Endometrial microvascular endothelial cells (primary cell): Measurements from ENCODE around the gene IMPDH2. TPM values are rescaled to one million over a fixed set of nuclear protein-coding genes. Genes with fewer than 3 reads are reported as not detected.

Experiments
- in situ Hi-C: cut with HindIII; loops from 2 replicates; pipeline ENCODE4 v1.10.0; 2017; ENCODE audit warnings: low sequenced_read_pairs, low pct_unique_long_range_greater_than_20kb; ENCODE audit errors: inconsistent ontology term
- total RNA-seq: library from RNA; depleted of rRNA; stranded (reverse); fragments of >200 nt; gene quantifications from one replicate; pipeline ENCODE4 v1.2.3, GENCODE V29; 2015; ENCODE audit errors: inconsistent ontology term

IMPDH2 gene
- 327 TPM for total RNA-seq

DNA sequence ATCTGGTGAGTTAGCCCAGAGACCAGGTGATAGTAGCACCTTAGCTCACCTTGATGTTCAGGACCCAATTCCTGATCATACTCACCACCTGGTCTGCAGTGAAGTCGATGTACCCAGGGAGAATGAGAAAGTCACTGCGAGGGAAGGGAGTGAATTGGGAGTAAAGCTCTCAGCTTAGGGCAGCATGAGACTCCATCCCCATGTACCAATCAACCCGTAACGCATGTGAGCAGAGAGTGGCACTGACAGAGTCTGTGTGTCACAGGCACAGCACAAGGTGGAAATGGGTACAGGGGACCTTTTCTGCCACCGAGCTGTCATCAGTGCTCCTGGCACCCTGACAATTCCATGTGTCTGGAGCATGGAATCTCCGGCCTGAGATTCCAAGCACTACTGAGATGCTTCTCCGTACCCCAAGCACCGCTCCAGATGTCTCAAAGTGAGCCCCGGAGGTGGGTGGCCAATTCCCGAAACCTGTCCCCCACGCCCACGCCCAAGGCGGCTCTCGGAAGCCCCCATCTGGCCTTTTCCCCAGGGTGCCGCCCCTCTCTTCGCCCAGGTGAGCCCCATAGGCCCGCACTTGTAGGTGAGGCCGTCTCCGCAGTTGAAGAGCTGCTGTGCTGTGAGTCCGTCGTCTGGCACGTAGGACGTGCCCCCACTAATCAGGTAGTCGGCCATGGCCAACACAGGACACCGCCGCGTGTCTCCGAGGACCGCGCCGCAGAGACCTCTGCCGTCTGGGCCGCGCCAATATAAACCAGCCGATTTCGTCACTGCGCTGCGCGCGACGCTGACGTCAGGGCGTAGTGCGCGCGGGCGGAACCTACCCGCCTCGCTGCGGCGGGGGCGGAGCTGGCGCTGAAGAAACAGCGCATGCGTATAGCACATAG, at the start of gene IMPDH2:
IMPDH2 (minus strand) TSS at position 726 of the 890 bp plus-strand sequence; CDS start at position 678, 48 bp downstream.
- in situ Hi-C loops: no loop called here

GRCh38 chr3:49076646-49077045, 47.4 kb upstream of the IMPDH2 start:
- in situ Hi-C loops: no loop called here

DNA sequence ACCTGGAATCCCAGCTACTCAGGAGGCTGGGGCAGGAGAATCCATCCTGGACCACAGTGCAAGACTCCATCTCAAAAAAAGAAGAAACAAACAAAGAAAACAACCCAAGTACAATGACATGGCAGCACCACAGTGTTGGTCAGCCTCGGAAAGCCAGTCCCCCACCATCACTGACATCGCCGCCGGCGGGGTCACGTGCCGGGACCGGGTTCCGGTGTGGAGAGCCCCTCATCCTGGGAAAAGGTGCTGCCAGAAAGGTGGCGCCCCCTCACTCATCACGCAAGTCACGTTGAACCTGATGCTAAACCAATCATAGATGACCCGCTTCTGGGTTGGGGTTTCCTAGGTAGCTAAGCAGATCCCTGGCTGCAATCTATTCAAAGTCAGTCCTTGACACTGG, 46.9 kb upstream of the IMPDH2 start:
- in situ Hi-C loops: no loop called here

GRCh38 chr3:49058011-49058410, 28.8 kb upstream of the IMPDH2 start:
- in situ Hi-C loops: no loop called here

GRCh38 chr3:49057268-49057667, 28.1 kb upstream of the IMPDH2 start:
- in situ Hi-C loops: no loop called here

GRCh38 chr3:49054344-49054862, 25.2 kb upstream of the IMPDH2 start:
- in situ Hi-C loops: no loop called here

GRCh38 chr3:49053543-49053942, 24.3 kb upstream of the IMPDH2 start:
- in situ Hi-C loops: no loop called here

GRCh38 chr3:49035281-49035680, 6.1 kb upstream of the IMPDH2 start:
- in situ Hi-C loops: no loop called here

- in situ Hi-C loops: no loop called here
Observed at GRCh38 chr3:49034650-49035049, 5.5 kb upstream of the IMPDH2 start.

DNA sequence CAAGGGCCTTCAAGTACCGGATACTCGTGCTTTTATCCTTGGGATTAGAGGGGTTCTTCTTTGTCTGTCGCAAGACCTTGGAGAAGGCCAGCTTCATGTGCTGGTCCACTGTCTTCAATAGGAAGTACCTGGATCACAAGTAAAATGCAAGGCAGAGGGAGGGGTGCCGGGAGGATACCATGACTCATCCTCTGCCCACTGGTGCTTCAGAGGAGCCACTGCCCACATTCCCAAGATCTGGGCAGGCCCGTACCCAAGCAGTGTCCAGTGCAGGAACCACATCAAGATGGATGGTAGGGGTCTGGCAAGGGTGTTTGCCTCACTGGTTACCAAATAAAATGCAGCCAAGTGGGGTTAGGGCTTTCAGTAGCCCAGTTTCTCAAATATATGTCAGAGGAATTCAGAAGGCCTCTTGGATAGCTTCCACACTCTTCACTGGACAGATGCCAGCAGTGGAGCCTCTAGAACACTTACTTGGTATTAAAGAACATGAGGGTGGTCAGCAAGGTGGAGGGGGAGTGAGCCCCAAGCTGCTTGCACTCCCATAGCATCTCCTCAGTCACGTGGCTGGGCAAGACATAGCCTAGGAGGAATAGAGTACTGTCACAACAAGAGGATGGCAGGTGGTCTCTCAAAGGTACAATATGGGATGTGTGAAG, 3.6 kb upstream of the IMPDH2 start:
- in situ Hi-C loops: no loop called here

DNA sequence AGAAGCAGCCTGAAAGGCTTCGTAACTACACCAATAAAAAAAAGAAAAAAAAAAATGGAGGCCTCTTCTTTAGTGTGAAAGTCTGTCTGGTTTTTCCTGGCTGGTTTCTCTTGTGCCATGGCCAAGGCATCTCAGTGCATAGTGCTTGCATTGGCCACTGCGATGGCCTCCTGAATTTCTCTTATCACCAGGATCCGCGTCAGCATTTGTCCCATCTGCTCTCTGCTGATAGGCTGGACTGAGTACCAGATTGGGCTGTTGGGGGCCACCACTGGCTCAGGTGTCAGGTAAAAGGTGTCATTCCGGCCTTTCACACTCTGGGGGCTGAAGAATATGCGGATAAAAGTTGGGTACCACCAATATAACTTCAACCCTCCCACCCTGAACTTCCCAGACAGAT, 1.1 kb upstream of the IMPDH2 start:
- in situ Hi-C loops: no loop called here

DNA sequence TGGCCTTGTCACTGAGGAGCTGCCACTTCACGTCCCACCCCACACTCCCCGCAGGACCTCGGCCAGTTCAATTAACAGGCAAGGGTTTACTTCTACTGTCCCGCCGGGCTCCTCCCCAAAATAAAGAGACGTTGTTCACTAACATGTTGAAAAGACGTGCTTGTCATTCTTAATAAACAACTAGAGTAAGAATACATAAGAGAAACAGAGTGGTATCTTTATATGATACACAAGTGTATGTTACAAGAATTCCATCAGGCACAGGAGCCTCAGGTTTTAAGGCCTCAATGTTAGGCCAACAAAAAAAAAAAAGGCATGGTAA, 326 bp upstream of the IMPDH2 start:
- in situ Hi-C loops: no loop called here

GRCh38 chr3:49028298-49028672, 913 bp downstream of the IMPDH2 start:
- in situ Hi-C loops: no loop called here

- in situ Hi-C loops: no loop called here
Observed at GRCh38 chr3:49027634-49028033, 1.6 kb downstream of the IMPDH2 start.

GRCh38 chr3:49026536-49026935, 2.7 kb downstream of the IMPDH2 start:
- in situ Hi-C loops: no loop called here

GRCh38 chr3:49025793-49026520, 3.2 kb downstream of the IMPDH2 start:
- in situ Hi-C loops: no loop called here

- in situ Hi-C loops: no loop called here
Observed at GRCh38 chr3:49025005-49025792, 4.0 kb downstream of the IMPDH2 start.

- in situ Hi-C loops: no loop called here
Observed at GRCh38 chr3:49024449-49024848, 4.7 kb downstream of the IMPDH2 start.

DNA sequence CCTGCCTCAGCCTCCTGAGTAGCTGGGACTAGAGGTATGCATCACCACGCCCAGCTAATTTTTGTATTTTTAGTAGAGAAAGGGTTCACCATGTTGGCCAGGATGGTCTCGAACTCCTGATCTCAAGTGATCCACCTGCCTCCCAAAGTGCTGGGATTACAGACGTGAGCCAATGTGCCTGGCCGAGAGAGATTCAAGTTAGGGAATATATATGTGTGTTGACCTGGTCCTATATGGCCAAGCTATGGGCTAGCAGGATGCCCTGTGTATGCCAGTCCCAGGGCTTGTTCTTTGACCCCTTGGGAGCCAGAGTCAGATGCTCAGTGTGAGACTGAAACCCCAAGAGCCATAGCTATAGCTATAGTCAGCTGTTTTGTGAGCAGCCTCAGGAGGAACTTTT, 5.4 kb downstream of the IMPDH2 start:
- in situ Hi-C loops: no loop called here
